ENCODE measurements around the gene DROSHA. TPM values are rescaled to one million over a fixed set of nuclear protein-coding genes. Genes with fewer than 3 reads are reported as not detected.

The DROSHA gene
- total RNA-seq, 2 experiments from 2014 or later: 59.6 to 66.1 TPM

DNA sequence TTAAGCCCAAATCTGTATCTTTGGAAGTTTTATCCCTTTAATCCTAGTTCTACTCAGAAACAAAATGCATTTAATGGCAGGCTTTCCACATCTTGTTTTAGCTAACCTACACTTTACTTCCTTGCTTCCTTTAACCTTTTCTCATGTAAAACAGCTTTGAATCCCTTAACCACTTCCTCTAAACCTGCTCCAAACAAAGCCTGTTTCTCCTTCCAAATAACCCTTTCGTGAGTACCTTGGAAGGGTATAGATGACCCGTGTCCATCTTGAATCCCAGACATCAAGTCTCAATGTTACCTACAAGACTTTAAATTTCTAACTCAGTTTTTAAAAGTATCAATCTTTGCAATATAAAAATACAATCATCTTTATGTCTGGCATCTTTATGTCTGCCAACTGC lies 78.4 kb downstream of the DROSHA start:
- H3K27ac Mint-ChIP-seq: no peak overlapping the region
- H3K4me3 Mint-ChIP-seq: no peak overlapping the region
- peaks cover 3% of the 10 kb centered on the region for H3K4me1 Mint-ChIP-seq (ENCODE audit: low read depth)
- H3K36me3 Mint-ChIP-seq: peaks cover 68% of the 10 kb centered on the region
- ChIA-PET POLR2A (no interaction called here), CTCF (no interaction called here)
- intact Hi-C loops (cut with micrococcal nuclease): no loop called here
- peaks cover 22% of the 10 kb centered on the region for H3K9me3 Mint-ChIP-seq
- DNase-seq: no peak
- no peaks in the 10 kb centered on the region for H3K27me3 Mint-ChIP-seq

DNA sequence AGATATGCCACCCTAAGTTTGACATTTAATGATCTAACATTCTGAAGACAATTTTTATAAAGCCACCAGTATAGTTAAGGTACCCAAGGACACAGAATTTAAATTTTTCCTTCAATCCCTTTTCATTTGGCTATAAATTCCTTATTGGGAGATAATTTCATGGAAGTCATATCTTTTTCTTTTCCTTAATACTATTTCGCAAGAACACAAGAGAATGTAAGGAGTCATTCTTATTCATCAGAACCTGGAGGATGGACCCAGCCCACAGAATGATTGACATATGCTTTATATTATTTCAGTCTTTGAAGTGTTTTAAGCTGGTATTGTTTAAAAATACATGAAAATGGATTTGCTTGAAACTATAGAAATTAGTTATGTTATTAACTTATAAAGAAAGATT lies 79.6 kb downstream of the DROSHA start:
- Mint-ChIP-seq H3K9me3 (peaks cover 18% of the 10 kb centered on the region), H3K4me3 (no peak overlapping the region), H3K4me1 (ENCODE audit: low read depth) (peaks cover 3% of the 10 kb centered on the region), H3K36me3 (peaks cover 70% of the 10 kb centered on the region), H3K27ac (no peak overlapping the region), H3K27me3 (no peaks in the 10 kb centered on the region)
- ChIA-PET CTCF (interaction anchor here (1.3 kb wide), 1 partner anchor 641 kb away, joined by 3 read pairs; no protein-coding TSS in a partner anchor), POLR2A (no interaction called here)
- no peak for DNase-seq
- intact Hi-C loops (cut with micrococcal nuclease): no loop called here

DNA sequence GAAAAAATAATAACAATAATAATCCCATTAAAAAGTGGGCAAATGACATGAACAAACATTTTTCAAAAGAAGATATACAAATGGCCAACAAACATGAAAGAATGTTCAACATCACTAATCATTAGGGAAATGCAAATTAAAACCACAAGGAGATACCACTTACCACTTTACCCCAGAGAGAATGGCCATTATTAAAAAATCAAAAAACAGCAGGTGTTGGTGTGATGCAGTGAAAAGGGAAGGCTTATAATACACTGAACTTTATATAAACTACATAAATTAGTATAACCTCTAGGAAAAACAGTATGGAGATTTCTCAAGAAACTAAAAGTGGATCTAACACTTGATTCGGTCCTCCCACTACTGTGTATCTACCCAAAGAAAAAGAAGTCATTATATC lies 81.9 kb downstream of the DROSHA start:
- peaks cover under 1% of the 10 kb centered on the region for H3K9me3 Mint-ChIP-seq
- no peak for DNase-seq
- H3K36me3 Mint-ChIP-seq: peaks cover 68% of the 10 kb centered on the region
- no peaks in the 10 kb centered on the region for H3K27me3 Mint-ChIP-seq
- ChIA-PET POLR2A (no interaction called here), CTCF (no interaction called here)
- intact Hi-C loops (cut with micrococcal nuclease): no loop called here
- peaks cover 3% of the 10 kb centered on the region for H3K4me1 Mint-ChIP-seq (ENCODE audit: low read depth)
- H3K27ac Mint-ChIP-seq: no peak overlapping the region
- no peak overlapping the region for H3K4me3 Mint-ChIP-seq

DNA sequence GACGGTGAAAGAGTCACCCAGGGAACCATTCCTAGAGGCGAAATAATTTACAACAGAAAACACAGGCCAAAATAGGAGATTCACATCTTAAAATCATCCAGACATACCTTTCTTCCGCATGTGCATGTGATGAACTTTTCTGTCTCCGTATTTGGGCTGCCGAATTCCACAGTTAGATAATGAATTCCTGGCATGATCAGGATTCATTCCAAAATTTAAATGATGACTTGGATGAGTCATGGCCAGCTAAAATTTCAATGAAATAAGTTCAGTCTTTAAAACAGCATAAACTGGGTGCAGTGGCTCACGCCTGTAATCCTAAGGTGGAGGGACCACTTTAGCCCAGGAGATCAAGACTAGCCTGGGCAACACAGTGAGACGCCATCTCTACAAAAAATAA lies 82.7 kb downstream of the DROSHA start:
- Mint-ChIP-seq H3K27ac (no peak overlapping the region), H3K9me3 (no peaks in the 10 kb centered on the region), H3K4me1 (ENCODE audit: low read depth) (peaks cover 3% of the 10 kb centered on the region), H3K4me3 (no peak overlapping the region), H3K36me3 (peaks cover 72% of the 10 kb centered on the region), H3K27me3 (no peaks in the 10 kb centered on the region)
- intact Hi-C loops (cut with micrococcal nuclease): no loop called here
- POLR2A ChIA-PET: no interaction called here
- CTCF ChIA-PET: no interaction called here
- no peak for DNase-seq

DNA sequence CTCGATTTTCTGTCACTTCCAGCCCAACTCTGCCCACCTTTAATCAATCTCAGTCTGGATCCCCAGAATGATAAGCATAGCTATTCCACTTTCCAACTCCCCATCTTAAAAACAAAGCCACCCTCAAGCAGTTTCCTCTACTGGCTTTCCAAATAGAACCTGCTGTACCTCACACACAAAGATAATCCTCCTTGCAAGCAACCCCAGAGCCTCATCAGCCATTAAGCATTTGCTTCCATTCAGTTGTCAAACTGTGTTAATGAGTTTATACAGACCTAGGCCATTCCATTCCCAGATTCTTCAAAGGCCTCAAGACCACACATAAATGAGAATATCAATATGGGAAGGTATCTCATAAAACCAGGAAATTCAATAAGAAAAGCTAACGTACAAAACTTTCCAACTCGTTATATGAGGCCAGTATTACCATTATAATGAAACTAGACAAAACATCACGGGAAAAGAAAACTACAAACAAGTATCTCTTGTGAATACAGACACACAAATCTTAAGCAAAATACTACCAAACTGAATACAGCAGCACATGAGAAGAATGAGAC lies 86.8 kb downstream of the DROSHA start:
- no peaks in the 10 kb centered on the region for H3K27me3 Mint-ChIP-seq
- intact Hi-C loops (cut with micrococcal nuclease): no loop called here
- no peaks in the 10 kb centered on the region for H3K4me1 Mint-ChIP-seq (ENCODE audit: low read depth)
- CTCF ChIA-PET: no interaction called here
- POLR2A ChIA-PET: no interaction called here
- no peaks in the 10 kb centered on the region for H3K9me3 Mint-ChIP-seq
- H3K36me3 Mint-ChIP-seq: peaks cover 61% of the 10 kb centered on the region
- DNase-seq: no peak
- no peak overlapping the region for H3K27ac Mint-ChIP-seq
- no peak overlapping the region for H3K4me3 Mint-ChIP-seq

DNA sequence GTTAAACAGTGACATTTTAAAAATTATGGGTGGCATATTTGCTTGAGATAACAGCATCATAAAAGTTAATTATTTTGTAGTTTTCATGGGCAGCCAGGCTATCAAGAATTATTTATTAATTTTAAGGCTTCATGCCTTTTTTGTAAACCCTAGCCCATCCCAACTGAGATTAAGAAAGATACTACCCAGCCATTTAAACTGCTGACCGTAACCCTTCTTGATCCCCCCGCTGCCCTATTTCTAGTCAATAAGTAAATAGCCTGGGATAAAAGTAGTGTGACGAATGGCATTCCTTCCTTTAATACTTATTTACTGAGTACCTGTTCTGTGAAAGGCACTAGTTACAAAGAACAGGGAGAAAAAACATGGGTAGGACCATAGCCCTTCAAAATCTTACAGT lies 88.3 kb downstream of the DROSHA start:
- ChIA-PET CTCF (no interaction called here), POLR2A (no interaction called here)
- H3K4me3 Mint-ChIP-seq: no peak overlapping the region
- no peak for DNase-seq
- intact Hi-C loops (cut with micrococcal nuclease): no loop called here
- no peaks in the 10 kb centered on the region for H3K9me3 Mint-ChIP-seq
- H3K27ac Mint-ChIP-seq: no peak overlapping the region
- H3K27me3 Mint-ChIP-seq: no peaks in the 10 kb centered on the region
- H3K4me1 Mint-ChIP-seq (ENCODE audit: low read depth): no peaks in the 10 kb centered on the region
- peaks cover 47% of the 10 kb centered on the region for H3K36me3 Mint-ChIP-seq

DNA sequence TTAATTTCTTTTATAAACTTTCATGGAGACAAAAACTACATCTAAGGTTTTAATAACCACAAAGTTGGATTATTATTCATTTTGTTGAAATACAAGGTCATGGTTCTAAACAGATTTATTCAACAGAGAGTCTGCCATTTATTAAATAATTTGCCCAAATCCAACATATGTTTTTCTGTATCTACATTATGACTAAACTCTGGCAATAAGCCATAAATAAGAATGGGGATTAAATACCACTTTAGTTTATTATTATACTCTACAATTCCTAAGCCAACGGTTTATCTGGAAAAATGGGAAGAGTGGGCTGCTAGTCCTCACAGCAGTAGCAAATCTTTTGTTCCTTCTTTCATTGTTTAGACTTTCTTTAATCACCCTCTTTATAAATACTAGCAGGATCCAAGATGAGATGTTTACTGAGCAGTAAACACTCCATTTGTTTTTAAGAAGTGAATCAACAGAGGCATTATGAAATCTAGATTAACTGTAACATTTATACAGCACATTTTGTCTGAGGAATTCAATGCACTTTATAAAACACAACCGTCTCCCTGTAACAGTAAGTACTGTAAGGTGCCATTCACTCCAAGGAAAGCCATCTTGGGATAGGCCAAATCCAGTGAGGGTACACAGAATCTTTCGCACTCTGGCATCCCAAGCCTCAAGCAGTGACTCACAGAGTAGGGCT lies 89.7 kb downstream of the DROSHA start:
- CTCF ChIA-PET: no interaction called here
- Mint-ChIP-seq H3K9me3 (no peaks in the 10 kb centered on the region), H3K27me3 (no peaks in the 10 kb centered on the region), H3K36me3 (peaks cover 43% of the 10 kb centered on the region), H3K27ac (no peak overlapping the region), H3K4me3 (no peak overlapping the region), H3K4me1 (ENCODE audit: low read depth) (no peaks in the 10 kb centered on the region)
- DNase-seq: no peak
- intact Hi-C loops (cut with micrococcal nuclease): no loop called here
- POLR2A ChIA-PET: no interaction called here

DNA sequence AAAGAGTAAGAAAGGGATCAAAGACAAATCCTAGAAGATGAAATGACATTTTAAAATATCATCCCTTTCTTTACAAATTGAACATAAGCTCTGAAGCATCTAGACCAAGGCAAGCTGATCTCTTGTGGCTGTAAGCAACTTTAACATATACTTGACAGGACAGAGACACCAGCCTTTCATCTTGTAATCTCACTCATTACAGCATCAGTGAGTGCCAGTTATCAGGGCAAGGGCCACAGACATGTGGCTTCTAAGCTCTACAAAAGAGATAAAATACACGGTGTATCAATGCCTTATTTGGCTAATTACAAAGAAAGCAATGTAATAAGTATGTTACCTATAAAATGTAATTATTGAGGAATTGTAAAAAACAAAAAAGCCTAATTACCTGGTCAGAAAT lies 95.0 kb downstream of the DROSHA start:
- Mint-ChIP-seq H3K27me3 (no peaks in the 10 kb centered on the region), H3K4me3 (no peak overlapping the region), H3K27ac (no peak overlapping the region), H3K36me3 (peaks cover 39% of the 10 kb centered on the region), H3K4me1 (ENCODE audit: low read depth) (peaks cover 3% of the 10 kb centered on the region), H3K9me3 (no peaks in the 10 kb centered on the region)
- no peak for DNase-seq
- ChIA-PET CTCF (no interaction called here), POLR2A (no interaction called here)
- intact Hi-C loops (cut with micrococcal nuclease): no loop called here

DNA sequence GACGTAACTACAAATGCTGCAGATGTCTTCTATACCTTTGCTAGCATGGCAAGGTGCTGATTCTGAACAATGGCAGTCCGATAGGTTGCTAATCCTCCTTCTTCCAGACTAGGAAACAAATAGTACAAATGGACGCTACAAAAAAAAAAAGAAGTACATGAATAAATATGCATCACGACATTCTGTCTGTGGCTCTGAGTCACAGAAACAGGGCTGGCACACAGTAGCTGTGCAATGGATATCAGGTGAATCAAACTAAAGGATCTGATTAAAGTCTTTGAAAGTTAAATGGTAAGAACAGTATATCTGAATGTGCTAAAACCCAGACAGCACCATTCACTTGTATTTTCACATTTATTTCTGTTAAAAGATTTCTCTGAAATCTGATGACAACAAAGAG lies 96.2 kb downstream of the DROSHA start:
- ChIA-PET CTCF (no interaction called here), POLR2A (no interaction called here)
- no peak for DNase-seq
- Mint-ChIP-seq H3K4me1 (ENCODE audit: low read depth) (peaks cover 3% of the 10 kb centered on the region), H3K4me3 (no peak overlapping the region), H3K36me3 (peaks cover 44% of the 10 kb centered on the region), H3K27me3 (no peaks in the 10 kb centered on the region), H3K9me3 (no peaks in the 10 kb centered on the region), H3K27ac (no peak overlapping the region)
- intact Hi-C loops (cut with micrococcal nuclease): no loop called here

DNA sequence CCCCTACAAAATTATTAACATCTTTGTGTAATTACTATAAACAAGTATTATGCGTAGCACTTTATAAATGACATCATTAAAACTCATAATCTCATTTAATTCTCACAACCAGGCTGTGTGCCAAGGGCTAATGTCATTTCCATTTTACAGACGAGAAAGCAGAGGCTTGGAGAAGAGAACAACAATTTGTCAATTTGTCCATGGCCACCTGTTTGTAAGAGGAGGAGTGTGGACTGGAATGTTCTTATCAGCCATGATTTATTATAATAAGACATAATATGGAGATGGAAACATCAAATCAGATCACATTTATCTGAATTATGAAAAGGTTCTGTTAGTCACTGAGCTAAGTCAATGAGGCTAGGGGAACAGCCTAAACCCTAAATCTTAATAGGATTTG lies 97.0 kb downstream of the DROSHA start:
- POLR2A ChIA-PET: no interaction called here
- CTCF ChIA-PET: no interaction called here
- H3K9me3 Mint-ChIP-seq: no peaks in the 10 kb centered on the region
- intact Hi-C loops (cut with micrococcal nuclease): no loop called here
- no peak for DNase-seq
- H3K27me3 Mint-ChIP-seq: no peaks in the 10 kb centered on the region
- H3K36me3 Mint-ChIP-seq: peaks cover 50% of the 10 kb centered on the region
- no peak overlapping the region for H3K4me3 Mint-ChIP-seq
- H3K27ac Mint-ChIP-seq: no peak overlapping the region
- peaks cover 6% of the 10 kb centered on the region for H3K4me1 Mint-ChIP-seq (ENCODE audit: low read depth)

DNA sequence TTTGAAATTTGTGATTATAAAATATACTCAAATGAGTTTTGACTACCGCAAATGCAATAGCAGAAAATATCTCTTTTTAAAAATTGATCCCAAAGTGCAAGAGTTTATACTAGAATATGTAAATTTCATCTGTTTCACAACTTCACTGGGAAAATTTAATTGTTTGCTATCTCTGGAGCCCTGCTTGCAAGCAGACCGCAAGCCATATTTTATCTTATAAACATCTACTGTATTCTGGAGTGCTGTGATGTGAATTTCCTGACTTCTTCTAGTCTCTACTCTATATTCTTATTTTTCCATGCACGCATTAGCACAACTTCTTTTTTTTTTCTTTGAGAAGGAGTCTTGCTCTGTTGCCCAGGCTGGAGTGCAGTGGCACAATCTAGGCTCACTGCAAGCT lies 98.7 kb downstream of the DROSHA start:
- H3K4me3 Mint-ChIP-seq: no peak overlapping the region
- H3K4me1 Mint-ChIP-seq (ENCODE audit: low read depth): peaks cover 6% of the 10 kb centered on the region
- peaks cover 50% of the 10 kb centered on the region for H3K36me3 Mint-ChIP-seq

DNA sequence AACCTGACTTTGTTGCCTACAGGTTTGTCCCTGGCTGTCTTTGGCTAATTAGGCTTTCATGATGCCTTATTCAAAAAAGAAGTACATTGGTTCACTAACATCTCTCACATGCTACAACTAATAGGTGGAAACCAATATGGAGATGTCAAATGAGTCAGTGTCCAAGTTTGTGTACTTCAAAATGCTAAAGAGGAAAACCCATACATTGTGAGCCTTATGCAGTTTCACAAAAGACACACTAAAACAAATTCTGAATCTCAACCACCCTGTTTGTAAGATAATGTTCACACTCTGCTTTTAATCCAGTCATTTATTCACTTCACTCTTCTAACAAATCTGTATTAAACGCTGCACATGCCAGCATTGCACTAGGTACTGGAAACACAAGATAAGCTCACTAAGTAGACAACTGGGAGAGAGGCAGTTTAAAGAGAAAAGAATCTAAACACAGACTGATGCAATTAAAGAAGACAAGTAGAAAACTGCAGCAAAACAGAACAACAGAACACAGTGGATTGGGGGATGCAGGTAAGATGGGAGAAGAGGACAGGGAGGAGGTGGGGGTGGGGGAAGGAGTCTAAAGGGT lies 104.1 kb downstream of the DROSHA start:
- no peak overlapping the region for H3K4me3 Mint-ChIP-seq
- ChIA-PET CTCF (interaction anchor here (0.7 kb wide), 1 partner anchor 360 kb away, joined by 3 read pairs; no protein-coding TSS in a partner anchor), POLR2A (no interaction called here)
- intact Hi-C loops (cut with micrococcal nuclease): loop anchor here (1.0 kb wide), 1 partner anchor 15 kb away; no protein-coding TSS in a partner anchor
- peaks cover 53% of the 10 kb centered on the region for H3K36me3 Mint-ChIP-seq
- H3K27me3 Mint-ChIP-seq: no peaks in the 10 kb centered on the region
- no peak overlapping the region for H3K27ac Mint-ChIP-seq
- no peaks in the 10 kb centered on the region for H3K9me3 Mint-ChIP-seq
- H3K4me1 Mint-ChIP-seq (ENCODE audit: low read depth): peaks cover 6% of the 10 kb centered on the region
- no peak for DNase-seq

More for the DNA sequence above, 98.7 kb downstream of the DROSHA start:
- Mint-ChIP-seq H3K27me3 (no peaks in the 10 kb centered on the region), H3K27ac (no peak overlapping the region), H3K9me3 (no peaks in the 10 kb centered on the region)
- DNase-seq: no peak
- CTCF ChIA-PET: no interaction called here
- POLR2A ChIA-PET: no interaction called here
- intact Hi-C loops (cut with micrococcal nuclease): no loop called here

Measured in activated CD4-positive, alpha-beta memory T cell treated with anti-CD3 and anti-CD28 coated beads for 36 hours (primary cell).